CD4-positive, alpha-beta T cell treated with Interleukin-17A for 4 hours (primary cell): Measurements from ENCODE around the gene GNB2.

Source experiments
- DNase-seq: peaks from one replicate; pipeline ENCODE4 v3.0.0-alpha.2; 2020; ENCODE audit warnings: mixed read lengths

Gene GNB2

GRCh38 chr7:100681491-100682227 lies 8.1 kb downstream of the GNB2 start:
- DNase-seq: no peak

GRCh38 chr7:100682228-100682741 lies 8.7 kb downstream of the GNB2 start:
- peak; percentile 43 for DNase-seq

GRCh38 chr7:100682991-100683658 lies 9.6 kb downstream of the GNB2 start:
- DNase-seq: no peak

- DNase-seq: no peak
Observed at GRCh38 chr7:100683659-100684533, 10.4 kb downstream of the GNB2 start.

GRCh38 chr7:100684534-100685042 lies 11.0 kb downstream of the GNB2 start:
- no peak for DNase-seq

GRCh38 chr7:100685049-100685605 lies 11.6 kb downstream of the GNB2 start:
- no peak for DNase-seq

- no peak for DNase-seq
Observed at GRCh38 chr7:100685631-100686145, 12.1 kb downstream of the GNB2 start.

GRCh38 chr7:100686201-100686821 lies 12.8 kb downstream of the GNB2 start:
- DNase-seq: no peak

- no peak for DNase-seq
Observed at GRCh38 chr7:100686822-100687211, 13.3 kb downstream of the GNB2 start.

GRCh38 chr7:100687261-100687660 lies 13.7 kb downstream of the GNB2 start:
- DNase-seq: no peak

GRCh38 chr7:100687751-100688300 lies 14.3 kb downstream of the GNB2 start:
- no peak for DNase-seq

GRCh38 chr7:100688326-100688860 lies 14.9 kb downstream of the GNB2 start:
- DNase-seq: no peak

GRCh38 chr7:100689230-100690135 lies 15.9 kb downstream of the GNB2 start:
- no peak for DNase-seq

GRCh38 chr7:100691676-100692577 lies 18.4 kb downstream of the GNB2 start:
- peak; percentile 89 for DNase-seq

- DNase-seq: no peak
Observed at GRCh38 chr7:100692578-100692961, 19.0 kb downstream of the GNB2 start.

GRCh38 chr7:100693312-100694097 lies 20.0 kb downstream of the GNB2 start:
- no peak for DNase-seq

- peak; percentile 81 for DNase-seq
Observed at GRCh38 chr7:100694098-100694745, 20.7 kb downstream of the GNB2 start, which contains the start of gene GIGYF1. Gene GIGYF1, minus strand, starts transcription at chr7:100694250. Its CDS starts 6,012 bp downstream, at chr7:100688238.

GRCh38 chr7:100696123-100696521 lies 22.6 kb downstream of the GNB2 start:
- DNase-seq: no peak
